GM15510 (cell line): ENCODE measurements around the gene METTL21A.

ENCODE experiments used
- POLR2A ChIP-seq: IDR thresholded peaks from 3 replicates; pipeline ENCODE4 v1.6.1; 2011; ENCODE audit warnings: borderline replicate concordance; ENCODE audit not compliant: insufficient read length; ENCODE audit errors: extremely low read depth

METTL21A gene

DNA sequence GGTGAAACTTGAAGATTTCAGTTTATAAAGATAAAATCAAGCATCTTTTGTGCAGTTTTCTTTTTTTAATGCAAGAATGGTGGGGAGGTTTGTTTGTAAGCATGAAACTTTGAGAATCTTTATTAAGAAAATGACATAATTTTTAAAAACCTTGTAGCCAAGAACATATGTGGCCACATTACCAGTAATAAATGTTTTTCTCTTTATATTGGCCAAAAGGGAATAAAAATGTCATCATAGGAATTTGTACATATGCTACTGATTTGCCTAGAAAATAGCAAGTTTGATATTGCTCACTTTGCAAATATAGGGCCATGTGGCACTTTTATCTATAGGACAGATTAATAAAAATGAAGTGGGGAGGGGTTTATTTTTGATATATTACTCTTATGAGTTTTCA, 25.6 kb downstream of the METTL21A start:
- no peak for TF ChIP-seq POLR2A

- TF ChIP-seq POLR2A: no peak
Observed at GRCh38 chr2:207594731-207595130, 30.5 kb downstream of the METTL21A start.

DNA sequence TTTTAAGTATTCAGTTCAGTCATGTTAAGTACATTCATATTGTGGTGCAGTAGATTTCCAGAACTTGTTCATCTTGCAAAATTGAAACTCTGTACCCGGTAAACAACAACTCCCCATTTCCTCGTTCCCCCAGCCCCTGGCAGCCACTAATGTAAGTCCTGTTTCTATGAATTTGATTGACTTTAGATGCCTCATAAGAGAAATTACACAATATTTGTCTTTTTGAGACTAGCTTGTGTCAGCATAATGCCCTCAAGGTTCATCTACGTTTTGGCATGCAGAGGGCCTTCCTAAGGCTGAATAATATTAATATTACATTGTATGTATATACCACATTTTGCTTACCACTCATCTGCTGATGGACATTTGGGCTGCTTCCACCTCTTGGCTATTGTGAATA, 30.9 kb downstream of the METTL21A start:
- no peak for TF ChIP-seq POLR2A

GRCh38 chr2:207593277-207593676, 31.9 kb downstream of the METTL21A start:
- no peak for TF ChIP-seq POLR2A

DNA sequence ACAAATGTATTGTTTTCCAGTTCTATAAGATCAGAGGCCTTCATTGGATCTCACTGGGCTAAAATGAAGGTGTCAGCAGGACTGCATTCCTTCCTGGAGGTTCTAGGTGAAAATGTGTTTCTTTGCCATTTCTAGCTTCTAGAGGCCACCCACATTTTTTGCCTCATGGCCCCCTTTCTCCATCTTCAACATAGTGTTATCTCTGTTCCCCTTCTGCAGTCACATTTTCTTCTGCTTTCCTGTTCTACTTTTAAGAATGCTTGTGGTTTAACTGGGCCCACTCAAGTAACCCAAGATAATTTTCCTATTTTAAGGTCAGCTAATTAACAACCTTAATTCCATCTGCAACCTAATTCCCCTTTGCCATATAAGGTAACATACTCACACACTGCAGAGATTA, 36.1 kb downstream of the METTL21A start:
- TF ChIP-seq POLR2A: no peak

GRCh38 chr2:207587305-207587704, 37.9 kb downstream of the METTL21A start:
- TF ChIP-seq POLR2A: no peak

GRCh38 chr2:207584952-207585351, 40.2 kb downstream of the METTL21A start:
- no peak for TF ChIP-seq POLR2A

GRCh38 chr2:207571370-207571769, 53.8 kb downstream of the METTL21A start:
- no peak for TF ChIP-seq POLR2A

DNA sequence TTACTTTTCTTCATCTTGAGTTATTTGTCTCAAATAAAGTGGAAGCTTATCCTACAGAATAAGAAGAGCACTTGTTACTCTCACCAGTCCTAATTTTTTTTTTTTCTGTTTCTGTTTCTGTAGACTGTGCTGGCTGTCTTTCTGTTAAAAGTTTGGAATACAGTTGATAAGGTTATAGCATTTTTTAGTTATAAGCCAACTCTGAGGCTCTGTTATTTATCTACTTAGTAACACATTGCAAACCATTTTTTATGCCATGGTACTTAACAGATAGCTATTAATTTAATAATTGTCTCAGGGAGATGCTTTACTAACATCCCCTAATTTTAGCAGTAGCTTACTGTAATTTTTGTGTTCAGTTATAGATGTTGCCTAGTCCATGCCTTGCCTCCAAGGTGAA, 57.5 kb downstream of the METTL21A start:
- TF ChIP-seq POLR2A: no peak

- TF ChIP-seq POLR2A: no peak
Observed at GRCh38 chr2:207565736-207566500, 59.3 kb downstream of the METTL21A start.
